HEK293 (cell line): ENCODE results near the gene STAC.

Experiments
- CTCF ChIA-PET: fragments of 350-600 bp; formaldehyde crosslinking; extraction: SDS; loops from one replicate; lab custom pipeline; 2021; ENCODE audit warnings: antibody characterized with exemption; lab: Yijun Ruan, JAX
- POLR2A ChIA-PET: fragments of 300-600 bp; formaldehyde crosslinking; extraction: SDS; loops from one replicate; lab custom pipeline; 2020; ENCODE audit warnings: antibody characterized with exemption, inconsistent platforms; lab: Yijun Ruan, JAX
- H3K27ac ChIP-seq: fragments of 200-500 bp; sonication (Bioruptor generic); 2 replicates; pipeline ENCODE4 v1.5.1; 2014; ENCODE audit warnings: low read depth, low read length, control low read depth, inconsistent platforms; ENCODE audit errors: extremely low read depth
- H3K36me3 ChIP-seq, 2 experiments: fragments of 200-500 bp in 1 of 2; sonication (Bioruptor generic) in 1 of 2; 1 replicate in 1 of 2; 2 replicates in 1 of 2; pipeline ENCODE4 v1.5.1; 2014 to 2017; ENCODE audit warnings: inconsistent platforms in 2 of 2, low read length in 2 of 2; ENCODE audit not compliant: control insufficient read depth in 2 of 2, insufficient read depth in 1 of 2
- H3K4me1 ChIP-seq: fragments of 200-500 bp; sonication (Bioruptor generic); 2 replicates; pipeline ENCODE4 v1.5.1; 2014; ENCODE audit warnings: mild to moderate bottlenecking, low read length, inconsistent platforms; ENCODE audit not compliant: control insufficient read depth, insufficient read depth
- H3K4me3 ChIP-seq: 2 replicates; pipeline ENCODE4 v1.5.1; 2011; ENCODE audit warnings: low read depth, mild to moderate bottlenecking, control low read depth, low read length, moderate library complexity
- H3K9me3 ChIP-seq: fragments of 200-500 bp; sonication (Bioruptor generic); 2 replicates; pipeline ENCODE4 v1.5.1; 2014; ENCODE audit warnings: low read depth, low read length, inconsistent platforms; ENCODE audit not compliant: control insufficient read depth, insufficient read depth
- HOXA7 ChIP-seq: sonication (generic); formaldehyde crosslinking; IDR thresholded peaks from 2 replicates; pipeline ENCODE4 v1.8.1; 2022; ENCODE audit warnings: missing genetic modification reagents, borderline replicate concordance
- HOXC10 ChIP-seq: sonication (generic); formaldehyde crosslinking; IDR thresholded peaks from 2 replicates; pipeline ENCODE4 v1.8.1; 2023; ENCODE audit warnings: mild to moderate bottlenecking, missing genetic modification reagents
- KLF1 ChIP-seq: fragments of 450-650 bp; formaldehyde crosslinking; IDR thresholded peaks from 2 replicates; pipeline ENCODE4 v1.5.1; 2016; ENCODE audit warnings: missing biosample characterization, missing genetic modification characterization
- REST ChIP-seq: fragments of 450-650 bp; formaldehyde crosslinking; IDR thresholded peaks from 2 replicates; pipeline ENCODE4 v1.5.1; 2016; ENCODE audit warnings: missing biosample characterization, missing genetic modification characterization
- SP2 ChIP-seq: fragments of 450-650 bp; formaldehyde crosslinking; IDR thresholded peaks from 2 replicates; pipeline ENCODE4 v1.5.1; 2016; ENCODE audit warnings: missing biosample characterization, missing genetic modification characterization
- ZBTB49 ChIP-seq: fragments of 450-650 bp; formaldehyde crosslinking; IDR thresholded peaks from 2 replicates; pipeline ENCODE4 v1.5.1; 2016; ENCODE audit warnings: missing biosample characterization, missing genetic modification characterization, low read depth
- ZNF114 ChIP-seq: fragments of 450-650 bp; formaldehyde crosslinking; IDR thresholded peaks from 2 replicates; pipeline ENCODE4 v1.5.0; 2017; ENCODE audit warnings: missing biosample characterization, missing genetic modification characterization
- ZNF19 ChIP-seq: fragments of 450-650 bp; formaldehyde crosslinking; IDR thresholded peaks from 2 replicates; pipeline ENCODE4; 2016; ENCODE audit warnings: missing biosample characterization, missing genetic modification characterization, low read depth
- ZNF214 ChIP-seq: fragments of 450-650 bp; formaldehyde crosslinking; IDR thresholded peaks from 2 replicates; pipeline ENCODE4 v1.5.1; 2017; ENCODE audit warnings: missing biosample characterization, mild to moderate bottlenecking, missing genetic modification characterization, borderline replicate concordance
- ZNF23 ChIP-seq: fragments of 450-650 bp; formaldehyde crosslinking; IDR thresholded peaks from 2 replicates; pipeline ENCODE4 v1.5.1; 2016; ENCODE audit warnings: missing biosample characterization, missing genetic modification characterization, borderline replicate concordance
- ZNF311 ChIP-seq: fragments of 450-650 bp; formaldehyde crosslinking; IDR thresholded peaks from 2 replicates; pipeline ENCODE4 v1.5.1; 2017; ENCODE audit warnings: missing biosample characterization, missing genetic modification characterization, borderline replicate concordance
- ZNF558 ChIP-seq: fragments of 450-650 bp; formaldehyde crosslinking; IDR thresholded peaks from 2 replicates; pipeline ENCODE4 v1.5.1; 2016; ENCODE audit warnings: missing biosample characterization, missing genetic modification characterization
- ZNF768 ChIP-seq: fragments of 450-650 bp; formaldehyde crosslinking; IDR thresholded peaks from 2 replicates; pipeline ENCODE4 v1.5.1; 2018; ENCODE audit warnings: missing biosample characterization, mild to moderate bottlenecking, missing genetic modification characterization
- TF ChIP-seq, protein P1 (sequence below): fragments of 450-650 bp; formaldehyde crosslinking; IDR thresholded peaks from 2 replicates; pipeline ENCODE4 v1.5.1; 2017; ENCODE audit warnings: missing biosample characterization, missing genetic modification characterization
- TF ChIP-seq, protein P2 (sequence below): fragments of 450-650 bp; formaldehyde crosslinking; IDR thresholded peaks from 2 replicates; pipeline ENCODE4 v1.5.1; 2016; ENCODE audit warnings: missing biosample characterization, missing genetic modification characterization, borderline replicate concordance

STAC gene

GRCh38 chr3:36542186-36542585, 161.9 kb downstream of the STAC start:
- no peaks in the 10 kb centered on the region for H3K36me3 ChIP-seq
- H3K27ac ChIP-seq, result no peak overlapping the region
- no peaks in the 10 kb centered on the region for H3K4me1 ChIP-seq
- H3K9me3 ChIP-seq, result no peaks in the 10 kb centered on the region
- no peak overlapping the region for H3K4me3 ChIP-seq
- ChIA-PET CTCF (interaction anchor here (0.6 to 2.0 kb wide), 5 partner anchors 16 to 417 kb away, joined by 3 to 9 read pairs (median 3); no protein-coding TSS in a partner anchor), POLR2A (no interaction called here)
- TF ChIP-seq SP2, result no peak
- TF ChIP-seq ZNF114 (tag by site-specific recombination), result no peak
- no peak for TF ChIP-seq ZNF19 (tag by site-specific recombination)
- no peak for TF ChIP-seq HOXA7 (CRISPR knock-in tag)
- TF ChIP-seq ZNF214 (tag by site-specific recombination), result no peak
- TF ChIP-seq REST (tag by site-specific recombination), result no peak
- no peak for TF ChIP-seq ZNF23 (tag by site-specific recombination)
- TF ChIP-seq, protein P1, sequence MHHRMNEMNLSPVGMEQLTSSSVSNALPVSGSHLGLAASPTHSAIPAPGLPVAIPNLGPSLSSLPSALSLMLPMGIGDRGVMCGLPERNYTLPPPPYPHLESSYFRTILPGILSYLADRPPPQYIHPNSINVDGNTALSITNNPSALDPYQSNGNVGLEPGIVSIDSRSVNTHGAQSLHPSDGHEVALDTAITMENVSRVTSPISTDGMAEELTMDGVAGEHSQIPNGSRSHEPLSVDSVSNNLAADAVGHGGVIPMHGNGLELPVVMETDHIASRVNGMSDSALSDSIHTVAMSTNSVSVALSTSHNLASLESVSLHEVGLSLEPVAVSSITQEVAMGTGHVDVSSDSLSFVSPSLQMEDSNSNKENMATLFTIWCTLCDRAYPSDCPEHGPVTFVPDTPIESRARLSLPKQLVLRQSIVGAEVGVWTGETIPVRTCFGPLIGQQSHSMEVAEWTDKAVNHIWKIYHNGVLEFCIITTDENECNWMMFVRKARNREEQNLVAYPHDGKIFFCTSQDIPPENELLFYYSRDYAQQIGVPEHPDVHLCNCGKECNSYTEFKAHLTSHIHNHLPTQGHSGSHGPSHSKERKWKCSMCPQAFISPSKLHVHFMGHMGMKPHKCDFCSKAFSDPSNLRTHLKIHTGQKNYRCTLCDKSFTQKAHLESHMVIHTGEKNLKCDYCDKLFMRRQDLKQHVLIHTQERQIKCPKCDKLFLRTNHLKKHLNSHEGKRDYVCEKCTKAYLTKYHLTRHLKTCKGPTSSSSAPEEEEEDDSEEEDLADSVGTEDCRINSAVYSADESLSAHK (tag by site-specific recombination), result no peak
- no peak for TF ChIP-seq KLF1
- TF ChIP-seq HOXC10 (CRISPR knock-in tag), result no peak
- TF ChIP-seq ZBTB49, result no peak
- TF ChIP-seq, protein P2, sequence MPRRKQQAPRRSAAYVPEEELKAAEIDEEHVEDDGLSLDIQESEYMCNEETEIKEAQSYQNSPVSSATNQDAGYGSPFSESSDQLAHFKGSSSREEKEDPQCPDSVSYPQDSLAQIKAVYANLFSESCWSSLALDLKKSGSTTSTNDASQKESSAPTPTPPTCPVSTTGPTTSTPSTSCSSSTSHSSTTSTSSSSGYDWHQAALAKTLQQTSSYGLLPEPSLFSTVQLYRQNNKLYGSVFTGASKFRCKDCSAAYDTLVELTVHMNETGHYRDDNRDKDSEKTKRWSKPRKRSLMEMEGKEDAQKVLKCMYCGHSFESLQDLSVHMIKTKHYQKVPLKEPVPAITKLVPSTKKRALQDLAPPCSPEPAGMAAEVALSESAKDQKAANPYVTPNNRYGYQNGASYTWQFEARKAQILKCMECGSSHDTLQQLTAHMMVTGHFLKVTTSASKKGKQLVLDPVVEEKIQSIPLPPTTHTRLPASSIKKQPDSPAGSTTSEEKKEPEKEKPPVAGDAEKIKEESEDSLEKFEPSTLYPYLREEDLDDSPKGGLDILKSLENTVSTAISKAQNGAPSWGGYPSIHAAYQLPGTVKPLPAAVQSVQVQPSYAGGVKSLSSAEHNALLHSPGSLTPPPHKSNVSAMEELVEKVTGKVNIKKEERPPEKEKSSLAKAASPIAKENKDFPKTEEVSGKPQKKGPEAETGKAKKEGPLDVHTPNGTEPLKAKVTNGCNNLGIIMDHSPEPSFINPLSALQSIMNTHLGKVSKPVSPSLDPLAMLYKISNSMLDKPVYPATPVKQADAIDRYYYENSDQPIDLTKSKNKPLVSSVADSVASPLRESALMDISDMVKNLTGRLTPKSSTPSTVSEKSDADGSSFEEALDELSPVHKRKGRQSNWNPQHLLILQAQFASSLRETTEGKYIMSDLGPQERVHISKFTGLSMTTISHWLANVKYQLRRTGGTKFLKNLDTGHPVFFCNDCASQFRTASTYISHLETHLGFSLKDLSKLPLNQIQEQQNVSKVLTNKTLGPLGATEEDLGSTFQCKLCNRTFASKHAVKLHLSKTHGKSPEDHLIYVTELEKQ (tag by site-specific recombination), result no peak
- TF ChIP-seq ZNF558 (tag by site-specific recombination), result no peak
- TF ChIP-seq ZNF311 (tag by site-specific recombination), result no peak
- no peak for TF ChIP-seq ZNF768
